DND-41 (cell line): ENCODE results near the gene PXMP2.

ENCODE experiments used
- ATAC-seq: fragments of 200-7000 bp; cut with Tn5 transposase; 3 replicates; pipeline ENCODE4 v1.9.1; 2021; ENCODE audit warnings: low read depth; ENCODE audit not compliant: insufficient read depth
- DNase-seq: peaks from one replicate; pipeline ENCODE4 v3.0.0-alpha.2; 2020
- H2AFZ ChIP-seq: 2 replicates; pipeline ENCODE4 v1.6.0; 2012; ENCODE audit warnings: low read depth, low read length
- H3K27ac ChIP-seq: 2 replicates; pipeline ENCODE4 v1.5.1; 2012; ENCODE audit warnings: low read length, inconsistent platforms
- H3K27me3 ChIP-seq: fragments of 200-600 bp; sonication (generic); 2 replicates; pipeline ENCODE4 v1.6.0; 2012; ENCODE audit warnings: low read length, mild to moderate bottlenecking, inconsistent platforms; ENCODE audit not compliant: insufficient read depth, poor library complexity
- H3K36me3 ChIP-seq: 2 replicates; pipeline ENCODE4 v1.5.1; 2012; ENCODE audit warnings: low read length, inconsistent platforms; ENCODE audit not compliant: insufficient read depth
- H3K4me1 ChIP-seq: 2 replicates; pipeline ENCODE4 v1.5.1; 2012; ENCODE audit warnings: mild to moderate bottlenecking, low read length; ENCODE audit not compliant: insufficient read depth
- H3K4me2 ChIP-seq: 2 replicates; pipeline ENCODE4 v1.6.0; 2012; ENCODE audit warnings: mild to moderate bottlenecking, moderate library complexity, low read length, inconsistent platforms; ENCODE audit not compliant: insufficient read depth
- H3K4me3 ChIP-seq, 2 experiments: fragments of 200-600 bp in 1 of 2; shearing (Covaris generic) in 1 of 2; 2 replicates each; pipeline ENCODE4 v1.5.1; 2012 to 2016; ENCODE audit warnings: inconsistent platforms in 2 of 2, low read length in 2 of 2, mild to moderate bottlenecking in 2 of 2, low read depth in 1 of 2, moderate library complexity in 1 of 2
- H3K79me2 ChIP-seq: 2 replicates; pipeline ENCODE4 v1.6.0; 2012; ENCODE audit warnings: low read length, inconsistent platforms; ENCODE audit not compliant: insufficient read depth
- H3K9ac ChIP-seq: 2 replicates; pipeline ENCODE4 v1.6.0; 2012; ENCODE audit warnings: low read depth, mild to moderate bottlenecking, inconsistent platforms, low read length, moderate library complexity
- H3K9me3 ChIP-seq: 2 replicates; pipeline ENCODE4 v1.5.1; 2012; ENCODE audit warnings: low read length, moderate library complexity, mild to moderate bottlenecking, inconsistent platforms; ENCODE audit not compliant: insufficient read depth, severe bottlenecking
- H4K20me1 ChIP-seq: 2 replicates; pipeline ENCODE4 v1.6.0; 2012; ENCODE audit warnings: low read length; ENCODE audit not compliant: insufficient read depth
- EZH2 ChIP-seq: IDR thresholded peaks from 3 replicates; pipeline ENCODE4 v1.6.1; 2012; ENCODE audit warnings: borderline replicate concordance, low read depth, mild to moderate bottlenecking, moderate library complexity, low read length, inconsistent platforms; ENCODE audit not compliant: severe bottlenecking
- TF ChIP-seq, protein P1 (sequence below): IDR thresholded peaks from 2 replicates; pipeline ENCODE4 v1.5.1; 2012; ENCODE audit warnings: borderline replicate concordance, low read length, moderate library complexity, mild to moderate bottlenecking; ENCODE audit not compliant: poor library complexity, severe bottlenecking; ENCODE audit errors: extremely low read depth

PXMP2 gene

DNA sequence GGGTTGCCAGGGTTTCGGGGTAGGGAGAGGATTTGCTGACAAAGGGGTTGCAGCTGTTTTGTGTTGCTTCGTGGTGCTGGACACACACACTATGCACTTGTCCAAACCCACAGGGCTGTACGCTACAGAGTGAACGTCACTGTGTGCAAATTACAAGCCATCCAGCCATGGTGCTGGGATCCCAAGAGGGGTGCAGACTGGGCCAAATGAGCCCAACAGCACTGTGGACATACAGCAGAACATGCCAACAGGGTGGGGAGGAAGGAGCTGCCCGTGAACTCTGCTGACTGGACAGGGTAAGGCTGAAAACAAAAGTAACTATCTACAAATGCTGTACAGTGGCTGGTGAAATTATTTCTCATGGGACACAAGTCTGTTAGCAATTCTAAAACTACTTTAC lies 25.4 kb upstream of the PXMP2 start:
- peaks cover 52% of the 10 kb centered on the region for H3K4me1 ChIP-seq
- H3K27ac ChIP-seq: peak overlapping the region; percentile 86
- no peak overlapping the region for H3K4me2 ChIP-seq
- no peak overlapping the region for H3K9ac ChIP-seq
- H3K9me3 ChIP-seq: no peaks in the 10 kb centered on the region
- TF ChIP-seq EZH2: no peak
- TF ChIP-seq, protein P1, sequence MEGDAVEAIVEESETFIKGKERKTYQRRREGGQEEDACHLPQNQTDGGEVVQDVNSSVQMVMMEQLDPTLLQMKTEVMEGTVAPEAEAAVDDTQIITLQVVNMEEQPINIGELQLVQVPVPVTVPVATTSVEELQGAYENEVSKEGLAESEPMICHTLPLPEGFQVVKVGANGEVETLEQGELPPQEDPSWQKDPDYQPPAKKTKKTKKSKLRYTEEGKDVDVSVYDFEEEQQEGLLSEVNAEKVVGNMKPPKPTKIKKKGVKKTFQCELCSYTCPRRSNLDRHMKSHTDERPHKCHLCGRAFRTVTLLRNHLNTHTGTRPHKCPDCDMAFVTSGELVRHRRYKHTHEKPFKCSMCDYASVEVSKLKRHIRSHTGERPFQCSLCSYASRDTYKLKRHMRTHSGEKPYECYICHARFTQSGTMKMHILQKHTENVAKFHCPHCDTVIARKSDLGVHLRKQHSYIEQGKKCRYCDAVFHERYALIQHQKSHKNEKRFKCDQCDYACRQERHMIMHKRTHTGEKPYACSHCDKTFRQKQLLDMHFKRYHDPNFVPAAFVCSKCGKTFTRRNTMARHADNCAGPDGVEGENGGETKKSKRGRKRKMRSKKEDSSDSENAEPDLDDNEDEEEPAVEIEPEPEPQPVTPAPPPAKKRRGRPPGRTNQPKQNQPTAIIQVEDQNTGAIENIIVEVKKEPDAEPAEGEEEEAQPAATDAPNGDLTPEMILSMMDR: no peak
- H4K20me1 ChIP-seq: peaks cover 45% of the 10 kb centered on the region
- no peak overlapping the region for H3K4me3 ChIP-seq
- no peak overlapping the region for H2AFZ ChIP-seq
- peaks cover 26% of the 10 kb centered on the region; the same call in 1 of the 2 replicates for H3K79me2 ChIP-seq
- no peak for DNase-seq
- H3K36me3 ChIP-seq: peaks cover 100% of the 10 kb centered on the region
- no peaks in the 10 kb centered on the region for H3K27me3 ChIP-seq
- ATAC-seq: no peak

DNA sequence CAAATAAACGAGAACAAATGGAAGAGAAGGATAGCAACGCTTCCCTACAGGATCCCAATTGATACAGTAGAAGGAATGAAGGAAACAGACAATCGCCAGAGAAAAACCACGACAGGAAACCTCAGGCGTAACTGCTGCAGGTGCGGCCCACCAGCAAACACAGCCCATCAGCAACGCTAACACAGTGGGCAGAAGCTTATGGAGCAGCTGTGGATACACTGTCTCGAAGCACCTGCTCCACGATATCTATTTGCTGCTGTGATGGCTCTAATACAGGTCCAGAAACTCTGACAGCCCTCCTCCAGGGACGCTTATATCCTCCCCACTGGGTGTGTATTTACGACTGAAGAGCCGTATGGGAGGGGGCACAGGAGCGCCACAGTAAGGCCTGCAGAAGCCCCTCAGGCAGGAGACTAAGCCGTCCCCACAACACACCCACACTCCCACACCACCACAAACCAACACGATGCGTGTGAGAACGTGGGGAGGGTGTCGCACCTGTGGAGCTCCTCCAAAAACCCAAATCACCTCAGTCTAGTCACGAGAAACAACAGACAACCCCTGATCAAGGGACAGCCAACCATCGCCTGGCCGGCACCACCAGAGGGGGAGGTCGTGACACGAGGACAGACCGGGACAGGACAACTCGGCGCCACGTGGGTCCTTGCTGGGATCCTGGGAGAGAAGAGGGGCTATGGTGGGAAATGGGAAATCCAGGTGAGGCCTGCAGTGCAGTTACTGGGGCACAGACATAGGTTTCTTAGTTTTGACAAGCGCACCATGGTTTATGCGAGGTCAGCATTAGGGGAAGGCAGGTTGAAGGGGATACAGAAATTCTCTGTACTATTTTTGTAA lies 24.3 kb upstream of the PXMP2 start:
- DNase-seq (peak; percentile 64), ATAC-seq (peak; percentile 82)
- Histone ChIP-seq H3K79me2 (peaks cover 28% of the 10 kb centered on the region; the same call in 1 of the 2 replicates), H3K4me3 (no peak overlapping the region), H3K9ac (peak overlapping the region; percentile 22; the same call in 1 of the 2 replicates), H3K4me2 (no peak overlapping the region), H3K27ac (peak overlapping the region; percentile 86), H3K9me3 (no peaks in the 10 kb centered on the region), H3K27me3 (no peaks in the 10 kb centered on the region), H4K20me1 (peaks cover 42% of the 10 kb centered on the region), H2AFZ (no peak overlapping the region), H3K36me3 (peaks cover 100% of the 10 kb centered on the region), H3K4me1 (peaks cover 59% of the 10 kb centered on the region)
- TF ChIP-seq EZH2: no peak
- TF ChIP-seq, protein P1: no peak

DNA sequence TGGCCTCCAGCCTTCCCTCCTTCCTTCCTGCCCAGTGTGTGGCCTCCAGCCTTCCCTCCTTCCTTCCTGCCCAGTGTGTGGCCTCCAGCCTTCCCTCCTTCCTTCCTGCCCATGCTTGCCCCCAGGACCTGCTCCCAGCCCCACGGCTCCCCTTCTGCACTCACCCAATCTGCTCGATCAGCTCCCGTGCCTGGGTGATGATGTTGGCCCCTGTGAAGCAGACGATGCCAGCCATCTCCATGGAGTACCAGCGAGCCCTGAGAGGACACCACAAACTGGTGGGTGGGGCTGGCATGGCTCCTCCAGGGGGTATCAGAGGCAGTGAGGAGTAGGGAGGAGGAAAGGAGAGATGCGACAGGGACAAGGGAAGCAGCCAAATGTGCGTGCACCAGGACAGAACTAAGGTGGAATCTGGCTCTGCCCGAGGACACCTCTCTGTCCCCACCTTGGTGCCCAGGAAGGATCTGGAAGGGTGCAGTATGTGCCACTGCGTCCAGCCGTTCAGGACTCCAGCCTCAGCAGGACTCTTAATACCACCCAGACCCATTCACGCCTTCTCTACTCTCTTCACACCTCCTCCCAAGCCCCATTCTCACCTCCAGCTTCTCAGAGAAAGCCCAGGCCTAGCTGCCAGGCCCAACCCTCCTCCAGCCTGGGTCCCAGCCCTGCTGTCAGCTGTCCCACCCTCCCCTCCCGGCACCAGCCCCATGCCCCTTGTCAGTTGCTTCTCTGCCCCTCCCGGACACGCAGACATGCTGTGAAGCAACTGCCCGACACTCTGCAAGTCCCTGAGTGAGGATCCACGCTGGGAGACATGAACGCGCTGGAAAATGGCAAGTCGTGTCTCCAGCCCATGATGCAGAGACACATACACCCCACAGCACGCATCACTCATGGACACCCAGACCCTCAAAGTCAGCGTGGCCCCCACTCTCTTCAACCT lies 22.9 kb upstream of the PXMP2 start:
- Histone ChIP-seq H3K9ac (no peak overlapping the region; the same call in 1 of the 2 replicates), H3K9me3 (no peaks in the 10 kb centered on the region), H2AFZ (no peak overlapping the region), H3K4me2 (no peak overlapping the region), H4K20me1 (peaks cover 40% of the 10 kb centered on the region), H3K4me1 (peaks cover 61% of the 10 kb centered on the region), H3K4me3 (no peak overlapping the region), H3K79me2 (peaks cover 31% of the 10 kb centered on the region; the same call in 1 of the 2 replicates), H3K27me3 (no peaks in the 10 kb centered on the region), H3K36me3 (peaks cover 100% of the 10 kb centered on the region), H3K27ac (peak overlapping the region; percentile 86)
- DNase-seq (no peak), ATAC-seq (no peak)
- TF ChIP-seq, protein P1: no peak
- TF ChIP-seq EZH2: no peak
